ENCODE data around the gene NXPE1.

The NXPE1 gene

DNA sequence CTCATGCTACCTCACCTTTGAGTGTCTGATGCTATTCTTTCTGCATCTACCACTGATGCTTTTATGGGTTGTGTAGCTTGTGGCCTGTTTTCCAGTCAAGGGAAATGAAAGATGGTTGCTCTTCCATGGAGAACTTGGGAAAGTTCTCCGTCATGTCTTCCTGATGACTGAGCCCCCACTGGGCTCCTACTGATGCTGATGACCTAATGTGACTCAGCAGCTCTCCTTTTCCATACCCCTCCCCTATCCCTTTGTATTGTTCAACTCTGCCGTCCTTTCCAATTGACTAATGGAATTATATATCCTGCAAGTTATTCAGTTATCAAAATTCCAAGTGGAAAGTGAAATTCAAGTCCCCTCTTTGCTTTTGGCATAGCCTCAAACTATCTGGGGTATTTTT, 75.8 kb downstream of the NXPE1 start:
- no peak for DNase-seq (ENCODE audit: low read depth)
- H3K4me3 ChIP-seq (ENCODE audit: control insufficient read depth, low read depth, low read length) = no peak overlapping the region
- TF ChIP-seq, protein P1, sequence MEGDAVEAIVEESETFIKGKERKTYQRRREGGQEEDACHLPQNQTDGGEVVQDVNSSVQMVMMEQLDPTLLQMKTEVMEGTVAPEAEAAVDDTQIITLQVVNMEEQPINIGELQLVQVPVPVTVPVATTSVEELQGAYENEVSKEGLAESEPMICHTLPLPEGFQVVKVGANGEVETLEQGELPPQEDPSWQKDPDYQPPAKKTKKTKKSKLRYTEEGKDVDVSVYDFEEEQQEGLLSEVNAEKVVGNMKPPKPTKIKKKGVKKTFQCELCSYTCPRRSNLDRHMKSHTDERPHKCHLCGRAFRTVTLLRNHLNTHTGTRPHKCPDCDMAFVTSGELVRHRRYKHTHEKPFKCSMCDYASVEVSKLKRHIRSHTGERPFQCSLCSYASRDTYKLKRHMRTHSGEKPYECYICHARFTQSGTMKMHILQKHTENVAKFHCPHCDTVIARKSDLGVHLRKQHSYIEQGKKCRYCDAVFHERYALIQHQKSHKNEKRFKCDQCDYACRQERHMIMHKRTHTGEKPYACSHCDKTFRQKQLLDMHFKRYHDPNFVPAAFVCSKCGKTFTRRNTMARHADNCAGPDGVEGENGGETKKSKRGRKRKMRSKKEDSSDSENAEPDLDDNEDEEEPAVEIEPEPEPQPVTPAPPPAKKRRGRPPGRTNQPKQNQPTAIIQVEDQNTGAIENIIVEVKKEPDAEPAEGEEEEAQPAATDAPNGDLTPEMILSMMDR (conservative IDR thresholded peaks at IDR 0.05; ENCODE audit: control insufficient read depth, insufficient read depth, low read depth, low read length) = no peak

DNA sequence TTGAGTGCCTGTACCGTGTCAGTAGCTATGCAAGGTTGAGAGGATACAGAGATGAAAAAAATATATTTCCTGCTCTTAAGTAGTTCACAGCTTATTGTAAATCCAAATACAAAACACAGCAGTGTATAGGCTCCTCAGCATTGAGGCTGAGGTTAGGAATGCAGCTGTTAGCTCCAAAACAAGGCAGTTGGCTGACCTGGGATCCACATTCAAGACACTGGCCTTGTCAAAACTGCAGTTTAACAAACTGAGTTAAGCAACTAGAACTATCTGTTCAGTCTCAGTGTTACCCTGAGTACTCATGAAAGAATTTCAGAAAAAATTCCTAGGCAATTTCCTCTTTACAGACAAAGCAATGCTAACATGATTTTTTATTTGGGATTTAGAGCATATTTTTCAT, 77.6 kb downstream of the NXPE1 start:
- H3K4me3 ChIP-seq (ENCODE audit: control insufficient read depth, low read depth, low read length) = no peak overlapping the region
- TF ChIP-seq, protein P1 (conservative IDR thresholded peaks at IDR 0.05; ENCODE audit: control insufficient read depth, insufficient read depth, low read depth, low read length) = no peak
- DNase-seq (ENCODE audit: low read depth) = no peak

- DNase-seq (ENCODE audit: low read depth) = peak; percentile 37
- TF ChIP-seq, protein P1 (conservative IDR thresholded peaks at IDR 0.05; ENCODE audit: control insufficient read depth, insufficient read depth, low read depth, low read length) = no peak
- H3K4me3 ChIP-seq (ENCODE audit: control insufficient read depth, low read depth, low read length) = no peak overlapping the region
Observed at GRCh38 chr11:114479331-114479730, 80.3 kb downstream of the NXPE1 start.

- peak; percentile 53 for DNase-seq (ENCODE audit: low read depth)
- no peak overlapping the region for H3K4me3 ChIP-seq (ENCODE audit: control insufficient read depth, low read depth, low read length)
- TF ChIP-seq, protein P1 (conservative IDR thresholded peaks at IDR 0.05; ENCODE audit: control insufficient read depth, insufficient read depth, low read depth, low read length) = no peak
Observed at GRCh38 chr11:114478768-114479167, 80.9 kb downstream of the NXPE1 start.

- H3K4me3 ChIP-seq (ENCODE audit: control insufficient read depth, low read depth, low read length) = no peak overlapping the region
- TF ChIP-seq, protein P1 (conservative IDR thresholded peaks at IDR 0.05; ENCODE audit: control insufficient read depth, insufficient read depth, low read depth, low read length) = no peak
- no peak for DNase-seq (ENCODE audit: low read depth)
Observed at GRCh38 chr11:114478001-114478410, 81.7 kb downstream of the NXPE1 start.

DNA sequence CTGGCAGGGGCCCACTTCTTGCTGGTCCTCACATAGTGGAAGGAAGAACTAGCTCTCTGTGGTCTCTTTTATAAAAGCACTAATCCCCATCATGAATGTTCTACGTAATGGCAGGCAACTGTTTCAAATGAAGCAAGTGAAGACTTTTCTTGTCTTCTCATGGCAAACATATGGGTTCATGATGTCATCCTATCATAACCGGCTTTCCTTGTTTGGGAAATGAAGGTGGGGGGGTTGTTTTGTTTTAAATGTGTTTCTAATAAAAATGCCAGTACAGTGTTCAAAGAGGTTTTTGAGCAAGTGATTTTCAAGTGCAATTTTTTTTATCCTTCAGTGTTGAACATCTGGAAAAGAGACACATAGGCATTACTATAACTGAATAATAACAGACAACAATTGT, 87.0 kb downstream of the NXPE1 start:
- TF ChIP-seq, protein P1 (conservative IDR thresholded peaks at IDR 0.05; ENCODE audit: control insufficient read depth, insufficient read depth, low read depth, low read length) = no peak

More for the DNA sequence above, 87.0 kb downstream of the NXPE1 start:
- no peak overlapping the region for H3K4me3 ChIP-seq (ENCODE audit: control insufficient read depth, low read depth, low read length)
- DNase-seq (ENCODE audit: low read depth) = peak; percentile 50
